Colon (tissue), 2 donors: ENCODE results near the gene ODR4.
"Not testable (repeated sequence)": the region's sequence is repeated elsewhere in the genome, so short reads cannot be mapped to it uniquely, and the experiment has no call there.

Source experiments
- FAIRE-seq: peaks from 2 replicates; lab custom pipeline; 2012; peaks lifted over from hg19 to GRCh38; lab: Jason Lieb, UNC
- donor health status: control.
- donor health status: control.

The ODR4 gene

DNA sequence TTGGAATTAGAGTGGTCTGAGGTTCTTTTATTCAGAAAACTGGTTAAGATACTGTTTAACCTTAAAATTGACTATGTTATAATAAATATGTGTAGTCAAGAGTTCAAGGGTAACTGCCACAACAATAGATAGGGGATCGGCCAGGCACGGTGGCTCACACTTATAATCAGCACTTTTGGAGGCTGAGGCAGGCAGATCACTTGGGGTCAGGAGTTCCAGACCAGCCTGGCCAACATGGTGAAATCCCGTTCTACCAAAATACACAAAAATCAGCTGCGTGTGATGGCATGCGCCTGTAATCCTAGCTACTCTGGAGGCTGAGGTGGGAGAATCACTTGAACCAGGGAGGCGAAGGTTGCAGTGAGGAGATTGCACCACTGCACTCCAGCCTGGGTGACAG is 45.8 kb downstream of the ODR4 start:
- FAIRE-seq, result no peak

DNA sequence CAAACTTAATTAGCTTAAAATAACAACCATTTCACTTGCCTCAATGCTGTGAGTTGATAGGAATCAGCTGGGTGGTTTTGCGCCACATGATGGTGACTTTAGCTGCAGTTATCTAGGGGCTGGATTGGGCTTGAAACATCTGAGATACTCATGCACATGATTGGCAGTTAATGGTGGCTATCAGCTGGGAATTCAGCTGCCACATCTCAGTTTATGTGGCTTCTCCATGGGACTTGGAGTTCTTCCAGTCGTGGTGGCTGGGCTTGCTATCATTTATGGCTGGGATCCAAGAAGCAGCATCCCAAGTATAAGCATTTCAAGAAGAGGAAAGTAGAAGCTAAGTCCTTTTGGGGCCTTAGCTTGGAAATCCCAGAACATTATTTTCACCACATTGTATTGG is 48.9 kb downstream of the ODR4 start:
- FAIRE-seq, result no peak

DNA sequence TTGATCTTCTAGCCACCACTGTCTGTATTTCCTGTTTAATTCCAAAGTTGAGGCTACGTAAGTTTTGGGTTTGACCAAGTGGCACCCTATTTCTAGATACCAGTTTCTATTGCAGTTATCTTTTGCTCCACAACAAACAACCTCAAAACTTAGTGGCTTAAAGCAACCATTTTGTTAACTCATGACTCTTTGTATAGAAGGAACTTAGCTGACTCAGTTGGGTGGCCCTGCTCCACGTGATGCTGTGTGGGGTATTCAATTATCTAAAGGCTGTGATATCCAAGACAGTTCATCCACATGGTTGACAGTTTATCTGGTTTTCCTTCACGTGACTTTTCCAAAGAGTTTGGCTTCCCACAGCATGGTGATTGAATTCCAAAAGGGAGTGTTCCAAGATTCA is 50.5 kb downstream of the ODR4 start:
- no peak for FAIRE-seq

DNA sequence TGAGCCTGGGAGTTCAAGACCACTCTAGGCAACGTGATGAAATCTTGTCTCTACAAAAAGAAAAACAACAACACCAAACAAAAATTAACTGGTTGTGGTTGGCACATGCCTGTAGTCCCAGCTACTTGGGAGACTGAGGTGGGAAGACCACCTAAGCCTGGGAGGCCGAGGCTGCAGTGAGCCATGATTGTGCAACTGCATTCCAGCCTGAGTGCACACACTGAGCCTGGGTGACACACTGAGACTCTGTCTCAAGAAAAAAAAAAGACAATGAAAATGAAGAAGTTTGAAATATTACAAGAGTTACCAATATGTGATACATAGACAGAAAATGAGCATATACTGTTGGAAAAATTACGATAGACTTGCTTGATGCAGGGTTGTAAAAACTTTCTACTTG is 53.4 kb downstream of the ODR4 start:
- FAIRE-seq, result no peak

DNA sequence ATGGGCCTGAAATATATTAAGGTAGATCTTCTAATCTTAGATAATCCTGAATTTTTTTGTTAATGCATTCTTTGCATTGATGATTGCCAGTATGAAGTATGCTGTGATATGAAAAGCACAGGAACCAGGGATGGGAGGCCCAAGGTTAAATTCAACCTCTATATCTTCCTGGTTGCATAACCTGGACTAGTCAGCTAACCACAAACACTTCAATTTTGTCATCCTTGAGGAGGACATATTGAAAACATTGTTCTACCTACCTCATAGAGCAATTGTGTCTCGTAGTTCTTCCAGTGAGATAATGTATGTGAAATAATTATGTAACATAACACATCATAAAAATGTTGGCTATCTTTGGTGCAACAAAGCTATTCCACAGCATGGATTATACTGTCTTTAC is 59.7 kb downstream of the ODR4 start:
- FAIRE-seq, result no peak

DNA sequence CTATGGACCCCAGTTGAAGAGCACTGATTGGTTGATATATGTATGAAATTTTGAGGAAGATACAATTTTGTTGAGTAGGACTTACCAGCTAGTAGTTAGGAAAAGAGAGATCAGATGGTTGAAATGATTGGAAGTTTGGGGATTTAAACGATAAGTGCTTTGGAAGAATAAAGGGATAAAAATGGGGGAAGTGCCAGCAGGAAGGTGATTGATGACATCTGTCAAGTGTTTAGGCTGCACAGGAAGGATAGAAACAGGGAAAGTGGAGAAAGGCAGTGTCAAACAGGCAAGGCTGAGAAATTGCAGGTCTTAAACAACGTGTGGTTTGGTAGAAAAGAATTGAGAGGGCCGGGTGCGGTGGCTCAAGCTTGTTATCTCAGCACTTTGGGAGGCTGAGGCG is 62.9 kb downstream of the ODR4 start:
- FAIRE-seq, result no peak

DNA sequence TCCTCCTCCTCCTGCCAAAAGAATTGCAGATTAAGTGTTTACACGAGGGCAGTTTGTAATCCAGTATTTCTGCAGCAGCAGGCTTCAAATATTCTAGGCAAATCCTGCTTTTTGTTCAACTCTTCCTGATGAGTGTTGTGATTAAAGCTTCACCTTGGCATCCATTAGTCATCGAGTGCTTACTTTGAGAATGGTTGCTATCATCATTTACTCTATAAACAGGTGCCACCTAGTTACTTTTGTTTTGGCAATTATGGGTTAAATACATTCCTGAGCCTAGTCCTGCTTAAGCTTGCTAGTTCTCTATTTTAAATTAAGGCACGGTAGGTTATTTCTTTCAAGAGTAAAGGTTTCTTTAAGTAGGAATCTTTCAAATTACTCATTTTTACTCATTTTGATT is 64.9 kb downstream of the ODR4 start:
- no peak for FAIRE-seq

DNA sequence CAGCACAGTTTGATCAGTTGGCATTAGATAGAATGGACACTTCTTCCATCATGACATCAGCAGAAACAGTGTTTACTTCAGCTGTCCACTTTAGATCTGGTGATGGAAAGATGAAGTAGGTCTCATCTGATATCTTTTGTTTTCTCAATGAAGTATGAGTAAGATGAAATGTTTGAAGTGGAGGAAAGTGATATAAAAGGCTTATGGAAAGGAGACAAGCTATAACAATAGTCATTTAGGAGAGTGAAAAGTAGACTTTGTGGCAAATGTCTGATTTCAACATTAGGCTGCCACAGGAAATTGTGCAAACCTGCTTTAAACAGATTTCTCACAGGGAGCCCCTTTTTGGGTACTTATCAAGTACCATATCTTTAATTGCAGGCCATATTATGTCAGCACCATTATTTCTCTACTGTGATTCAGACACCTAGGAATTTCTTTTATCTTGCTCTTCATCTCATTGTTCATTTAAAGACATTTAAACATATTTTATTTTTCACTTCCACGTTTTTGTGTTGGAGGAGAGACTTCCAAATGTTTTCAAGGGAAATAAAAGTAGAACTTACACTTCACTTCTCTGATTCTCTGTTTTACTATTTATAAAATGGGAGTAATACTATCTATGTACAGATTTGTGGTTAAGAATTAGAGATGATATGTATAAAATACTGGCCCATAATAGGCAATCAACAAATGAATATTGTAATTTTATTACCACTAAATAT is 67.2 kb downstream of the ODR4 start:
- FAIRE-seq, result peak; percentile 73

DNA sequence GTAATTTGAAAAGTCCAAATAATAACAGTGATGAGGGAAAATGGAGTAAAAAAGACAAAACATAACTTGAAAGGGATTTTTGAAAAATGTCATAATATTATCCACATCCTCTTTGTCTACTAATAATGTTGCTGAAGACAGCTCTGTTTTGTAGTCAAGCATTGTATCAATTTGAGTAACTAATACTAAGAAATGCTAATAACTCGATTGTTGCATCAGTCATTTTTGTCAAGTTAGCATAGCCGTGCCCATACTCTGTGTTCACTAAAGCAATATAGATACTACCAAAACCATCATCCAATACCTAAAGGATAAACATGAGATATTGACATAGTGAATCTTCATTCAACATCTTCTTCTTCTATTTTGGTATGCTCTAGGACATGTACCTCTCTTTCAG is 68.0 kb downstream of the ODR4 start:
- FAIRE-seq, result no peak

DNA sequence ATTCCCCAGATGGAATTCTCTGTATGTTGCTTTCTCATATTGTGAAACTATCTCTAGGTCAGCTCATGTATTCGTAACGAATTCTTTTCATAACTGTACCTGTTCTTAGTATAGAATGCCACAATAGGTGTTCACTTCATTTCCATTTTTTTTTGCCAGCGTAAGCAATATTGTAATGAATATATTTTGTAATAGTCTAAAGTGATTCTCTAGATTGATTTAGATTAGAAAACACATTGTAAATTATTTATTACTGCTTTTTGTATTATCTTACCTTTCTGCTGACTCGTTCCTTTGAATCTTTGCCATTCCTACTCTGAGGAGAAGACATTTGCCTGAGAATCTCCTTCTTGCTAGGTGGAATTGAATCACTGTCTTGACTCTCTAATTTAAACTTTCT is 70.5 kb downstream of the ODR4 start:
- FAIRE-seq, result no peak

DNA sequence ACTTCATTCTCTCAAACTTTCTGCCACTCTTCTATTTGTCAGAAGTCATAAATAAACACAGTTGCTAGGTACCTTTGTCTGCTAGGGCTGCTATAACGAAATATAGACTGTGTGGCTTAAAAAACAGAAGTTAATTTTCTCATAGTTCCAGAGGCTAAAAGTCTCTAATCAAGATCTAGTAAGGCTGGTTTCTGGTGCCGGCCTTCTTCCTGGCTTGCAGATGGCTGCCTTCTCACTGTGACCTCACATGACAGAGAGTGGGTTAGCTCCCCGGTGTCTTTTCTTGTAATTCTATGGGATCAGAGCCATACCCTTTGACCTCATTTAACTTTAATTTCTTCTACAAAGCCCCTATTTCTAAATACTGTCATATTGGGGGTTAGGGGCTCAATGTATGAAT is 79.3 kb downstream of the ODR4 start:
- FAIRE-seq, result no peak

DNA sequence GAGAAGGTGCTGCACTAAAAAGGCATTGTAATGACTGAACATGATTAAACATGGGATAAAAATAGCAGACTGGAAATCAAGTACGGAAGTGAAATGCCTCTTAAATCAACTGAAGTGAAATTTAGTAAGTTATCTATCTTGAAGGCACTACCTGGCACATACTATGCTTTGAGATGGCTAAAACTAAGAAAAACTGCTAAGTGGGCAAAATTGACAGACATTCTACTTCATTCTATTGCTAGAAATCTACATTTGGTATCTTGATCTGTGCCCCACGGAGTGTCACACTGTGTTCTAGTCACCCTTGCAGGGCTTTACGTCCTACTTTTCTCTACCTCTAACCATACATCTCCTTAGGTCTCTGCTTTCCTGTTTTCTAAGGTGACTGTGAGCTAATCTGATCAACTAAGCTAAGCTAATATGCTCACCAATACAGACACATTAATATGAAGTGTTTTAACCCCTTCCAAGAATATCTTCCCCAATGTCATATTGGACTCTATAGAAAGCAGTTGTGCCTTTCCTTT is 81.2 kb downstream of the ODR4 start:
- FAIRE-seq, result no peak

DNA sequence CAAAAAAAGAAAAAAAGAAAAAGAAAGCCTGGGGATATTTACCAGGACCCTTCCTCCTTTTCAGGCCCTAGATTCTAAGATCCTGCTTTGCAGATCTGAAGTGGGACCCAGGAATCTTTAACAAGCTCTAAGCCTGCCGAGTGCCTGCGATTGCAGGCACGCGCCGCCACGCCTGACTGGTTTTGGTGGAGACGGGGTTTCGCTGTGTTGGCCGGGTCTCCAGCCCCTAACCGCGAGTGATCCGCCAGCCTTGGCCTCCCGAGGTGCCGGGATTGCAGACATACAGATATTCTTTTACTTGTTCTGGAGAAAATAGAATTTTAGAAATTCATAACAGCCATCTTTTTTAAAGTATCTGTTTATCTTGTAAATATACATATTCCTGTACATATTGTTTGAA is 83.5 kb downstream of the ODR4 start:
- FAIRE-seq, result not testable (repeated sequence)

DNA sequence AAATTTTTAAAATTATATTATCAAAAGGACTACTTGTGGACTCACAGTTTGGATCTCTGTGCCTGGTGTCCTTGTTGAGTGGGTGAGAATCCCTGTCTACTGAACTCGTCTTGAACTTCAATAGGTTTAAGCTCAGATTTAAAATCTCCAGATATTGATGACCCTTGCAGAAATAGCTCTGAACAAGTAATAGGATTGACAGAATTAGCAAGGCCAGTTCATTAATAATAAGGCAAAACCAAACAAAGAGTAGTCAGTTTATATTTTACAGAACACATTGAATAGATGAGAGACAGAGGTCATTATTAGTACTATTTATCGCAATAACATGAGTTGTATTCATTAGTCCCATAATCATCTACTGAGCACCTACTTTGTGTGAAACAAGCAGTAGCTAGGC is 85.4 kb downstream of the ODR4 start, which contains the start of gene PDC:
PDC (minus strand) TSS at position 101 of the 400 bp plus-strand sequence. CDS start 11,655 bp downstream, outside the sequence.
- FAIRE-seq, result no peak

DNA sequence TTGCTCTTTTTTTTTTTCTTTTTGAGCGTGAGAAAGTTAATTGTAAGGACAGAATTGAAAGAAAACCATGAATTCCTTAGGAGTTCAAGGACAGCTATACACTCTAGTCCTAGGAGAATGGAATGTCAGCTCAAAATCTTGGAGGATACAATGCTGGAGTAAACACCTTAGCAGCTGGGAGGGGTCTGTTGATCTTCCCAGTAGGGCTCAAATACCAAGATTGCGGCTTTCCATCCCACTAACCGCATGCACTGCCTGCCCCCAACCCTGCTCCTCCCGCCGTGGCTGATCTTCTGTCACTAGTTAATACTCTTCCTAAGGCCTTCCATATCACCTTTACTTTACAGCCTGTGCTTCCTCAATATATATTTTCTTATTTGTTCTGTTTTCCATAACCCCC is 87.9 kb downstream of the ODR4 start:
- FAIRE-seq, result no peak

DNA sequence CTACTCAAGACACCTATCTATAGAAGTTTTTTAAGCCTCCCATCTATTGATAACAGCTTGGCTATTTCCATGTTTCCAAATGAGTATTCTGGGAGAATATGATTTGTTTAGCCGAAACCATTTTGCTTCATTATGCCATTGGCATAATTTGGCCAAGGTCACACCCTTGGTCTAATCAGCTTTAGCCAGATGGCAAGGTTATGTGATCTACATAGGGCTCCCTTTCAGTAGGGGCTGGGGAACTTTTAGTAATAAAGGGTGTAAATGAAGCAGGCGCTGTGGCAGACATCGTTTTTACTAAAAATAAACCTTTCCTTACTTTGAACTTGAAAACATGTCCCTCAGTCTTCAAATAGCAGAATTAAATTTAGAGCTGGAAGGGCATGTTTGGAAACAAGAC is 88.3 kb downstream of the ODR4 start:
- no peak for FAIRE-seq

DNA sequence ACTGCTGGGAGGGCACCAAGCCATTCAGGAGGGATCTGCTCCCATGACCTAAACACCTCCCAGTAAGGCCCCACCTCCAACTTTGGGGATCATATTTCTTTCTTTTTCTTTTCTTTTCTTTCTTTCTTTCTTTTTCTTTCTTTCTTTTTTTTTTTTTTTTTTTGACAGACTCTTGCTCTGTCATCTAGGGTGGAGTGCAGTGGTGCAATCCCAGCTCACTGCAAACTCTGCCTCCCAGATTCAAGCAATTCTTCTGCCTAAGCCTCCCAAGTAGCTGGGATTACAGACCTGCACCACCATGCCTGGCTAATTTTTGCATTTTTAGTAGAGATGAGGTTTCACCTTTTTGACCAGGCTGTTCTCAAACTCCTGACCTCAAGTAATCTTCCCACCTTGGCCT is 89.9 kb downstream of the ODR4 start:
- FAIRE-seq, result not testable (repeated sequence)

DNA sequence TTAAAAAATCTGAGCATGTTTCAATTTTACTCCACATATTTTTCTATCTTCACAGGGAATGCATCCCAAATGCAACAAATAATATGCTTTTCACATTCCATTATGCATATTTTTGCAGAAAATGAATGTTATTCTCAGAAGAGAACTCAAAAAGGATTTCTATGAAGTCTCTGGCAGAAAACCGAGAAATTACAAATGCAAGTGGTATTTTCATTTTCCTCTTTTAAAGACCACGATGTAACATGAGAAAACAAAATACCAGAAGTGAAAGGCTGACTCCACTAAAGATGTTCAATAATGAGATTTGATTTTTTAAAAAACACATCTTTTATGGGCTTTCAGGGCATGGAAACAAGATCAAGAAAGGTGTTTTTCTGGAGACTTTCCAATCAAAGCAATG is 90.3 kb downstream of the ODR4 start:
- no peak for FAIRE-seq
